Smooth muscle cell (in vitro differentiated cells): Measurements from ENCODE around the gene ADAM19. TPM values are rescaled to one million over a fixed set of nuclear protein-coding genes. Genes with fewer than 3 reads are reported as not detected.

Experiments used
- DNase-seq: peaks from one replicate; lab custom pipeline; 2025; ENCODE audit not compliant: unreplicated experiment; lab: John Stamatoyannopoulos, UW
- H2AFZ ChIP-seq: fragments of 200-600 bp; sonication (generic); 2 replicates; pipeline ENCODE4 v1.6.0; 2016; ENCODE audit warnings: antibody characterized with exemption, low read depth, mild to moderate bottlenecking
- H3F3A ChIP-seq: fragments of 200-600 bp; sonication (generic); 2 replicates; pipeline ENCODE4 v1.6.0; 2017; ENCODE audit warnings: antibody characterized with exemption, low read depth
- H3K27ac ChIP-seq: fragments of 200-600 bp; sonication (generic); 2 replicates; pipeline ENCODE4 v1.5.1; 2016; ENCODE audit warnings: low read depth, mild to moderate bottlenecking
- H3K27me3 ChIP-seq: fragments of 200-600 bp; sonication (generic); 2 replicates; pipeline ENCODE4 v1.6.1; 2016; ENCODE audit warnings: low read depth, mild to moderate bottlenecking
- H3K36me3 ChIP-seq: fragments of 200-600 bp; sonication (generic); 2 replicates; pipeline ENCODE4 v1.5.1; 2016; ENCODE audit warnings: low read depth
- H3K4me1 ChIP-seq: fragments of 200-600 bp; sonication (generic); 2 replicates; pipeline ENCODE4 v1.5.1; 2016; ENCODE audit warnings: low read depth
- H3K4me2 ChIP-seq: fragments of 200-600 bp; sonication (generic); 2 replicates; pipeline ENCODE4 v1.6.0; 2016; ENCODE audit warnings: mild to moderate bottlenecking
- H3K4me3 ChIP-seq: fragments of 200-600 bp; sonication (generic); 2 replicates; pipeline ENCODE4 v1.5.1; 2016; ENCODE audit warnings: mild to moderate bottlenecking
- H3K79me2 ChIP-seq: fragments of 200-600 bp; sonication (generic); 2 replicates; pipeline ENCODE4 v1.6.0; 2016; ENCODE audit warnings: low read depth, mild to moderate bottlenecking
- H3K9ac ChIP-seq: fragments of 200-600 bp; sonication (generic); 2 replicates; pipeline ENCODE4 v1.6.0; 2016; ENCODE audit warnings: low read depth
- H3K9me3 ChIP-seq: fragments of 200-600 bp; sonication (generic); replicated peaks from 2 replicates; pipeline ENCODE4 v1.5.1; 2016; ENCODE audit warnings: low read depth
- H4K20me1 ChIP-seq: fragments of 200-600 bp; sonication (generic); 2 replicates; pipeline ENCODE4 v1.6.0; 2016; ENCODE audit warnings: low read depth
- CTCF ChIP-seq: fragments of 200-600 bp; sonication (generic); IDR thresholded peaks from 2 replicates; pipeline ENCODE4 v1.5.1; 2017; ENCODE audit warnings: borderline replicate concordance, mild to moderate bottlenecking, antibody characterized with exemption; ENCODE audit not compliant: insufficient read depth, poor library complexity, severe bottlenecking
- WGBS: methylation state at CpG from one replicate; pipeline ENCODE4 v1.1.7; 2016; ENCODE audit warnings: low lambda C conversion rate; 5-methylcytosine and 5-hydroxymethylcytosine counted together
- polyA plus RNA-seq: library from polyadenylated mRNA; unstranded; fragments of >200 nt; fragmentation: Nextera tagmentation; extraction: Ambion mirVana; gene quantifications from 2 replicates; pipeline ENCODE4 v1.2.1, GENCODE V29; 2016
- total RNA-seq: library from RNA; depleted of rRNA; stranded (reverse); fragments of >200 nt; gene quantifications from 2 replicates; pipeline ENCODE4 v1.2.3, GENCODE V29; 2014

ADAM19 gene
- total and polyA plus RNA-seq, 2 experiments from 2014 or later: 62.2 to 112 TPM

- no peak for TF ChIP-seq CTCF
- no peak for DNase-seq
- WGBS: 96% methylated on average over 7 of the region's 7 CpGs
- Histone ChIP-seq H2AFZ (no peak overlapping the region), H3K9ac (no peak overlapping the region), H3F3A (no peaks in the 10 kb centered on the region), H3K27ac (no peak overlapping the region), H3K27me3 (no peaks in the 10 kb centered on the region), H3K4me1 (no peaks in the 10 kb centered on the region), H3K4me2 (no peak overlapping the region), H4K20me1 (peaks cover 21% of the 10 kb centered on the region), H3K36me3 (peaks cover 9% of the 10 kb centered on the region), H3K9me3 (no peaks in the 10 kb centered on the region), H3K4me3 (no peak overlapping the region), H3K79me2 (no peaks in the 10 kb centered on the region)
Observed at GRCh38 chr5:157481666-157482065, 93.9 kb downstream of the ADAM19 start.

GRCh38 chr5:157481265-157481664, 94.3 kb downstream of the ADAM19 start:
- Histone ChIP-seq H3K4me2 (no peak overlapping the region), H3K9me3 (no peaks in the 10 kb centered on the region), H2AFZ (no peak overlapping the region), H3K79me2 (no peaks in the 10 kb centered on the region), H3K4me3 (no peak overlapping the region), H3K4me1 (no peaks in the 10 kb centered on the region), H3K27me3 (no peaks in the 10 kb centered on the region), H3K27ac (no peak overlapping the region), H3K9ac (no peak overlapping the region), H3K36me3 (peaks cover 9% of the 10 kb centered on the region), H4K20me1 (peaks cover 21% of the 10 kb centered on the region), H3F3A (no peaks in the 10 kb centered on the region)
- no peak for TF ChIP-seq CTCF
- WGBS: 92% methylated on average over 4 of the region's 4 CpGs
- no peak for DNase-seq

DNA sequence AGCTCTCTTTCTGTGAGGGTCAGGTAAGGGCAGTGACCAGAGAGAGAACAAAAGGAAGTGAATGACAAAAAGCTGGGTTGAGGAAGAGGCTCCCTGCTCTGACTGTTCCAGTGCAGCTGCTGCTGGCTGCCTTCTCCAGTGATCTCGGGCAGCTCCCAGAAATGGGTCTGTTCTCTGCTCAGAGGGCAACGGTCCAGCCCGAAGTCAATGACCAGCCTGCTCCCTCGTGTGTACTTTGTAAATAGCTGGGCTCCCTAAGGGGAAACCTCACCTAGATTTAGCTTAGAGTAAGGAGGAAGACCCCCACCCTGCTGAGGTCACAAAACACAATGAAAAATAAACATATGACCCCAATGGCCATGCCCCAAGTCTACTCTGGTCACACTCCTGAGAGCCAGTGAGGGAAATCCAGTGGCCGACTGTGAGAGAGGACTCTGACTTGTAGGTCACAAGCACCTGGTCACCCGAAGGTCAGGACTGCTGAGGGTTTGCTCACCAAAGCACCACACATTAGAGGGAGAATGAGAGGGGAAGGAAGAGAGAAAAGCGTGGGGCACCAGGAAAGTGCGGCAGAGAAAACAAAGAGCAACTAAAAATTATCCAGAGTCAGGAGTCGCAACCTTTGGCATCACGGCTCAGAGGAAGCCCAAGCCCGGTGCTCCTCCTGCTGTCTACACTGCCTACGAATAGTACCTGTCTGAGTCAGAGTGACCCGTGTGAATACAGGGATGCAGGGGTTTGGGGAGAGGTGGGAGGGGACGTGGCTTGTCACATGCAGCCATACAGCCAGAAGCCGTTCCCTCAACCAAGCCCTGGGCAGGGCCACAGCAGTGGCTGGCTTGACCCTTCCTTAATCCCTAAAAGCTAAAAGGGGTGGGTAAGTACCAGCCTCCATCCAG, 95.7 kb downstream of the ADAM19 start:
- Histone ChIP-seq H3K79me2 (no peaks in the 10 kb centered on the region), H3K4me1 (no peaks in the 10 kb centered on the region), H4K20me1 (peaks cover 7% of the 10 kb centered on the region), H3K9me3 (no peaks in the 10 kb centered on the region), H3K9ac (no peak overlapping the region), H3K27ac (no peak overlapping the region), H3K4me2 (no peak overlapping the region), H2AFZ (no peak overlapping the region), H3K27me3 (no peaks in the 10 kb centered on the region), H3K4me3 (no peak overlapping the region), H3F3A (no peaks in the 10 kb centered on the region), H3K36me3 (peaks cover 9% of the 10 kb centered on the region)
- no peak for DNase-seq
- WGBS: 94% methylated on average over 15 of the region's 15 CpGs
- TF ChIP-seq CTCF: no peak

DNA sequence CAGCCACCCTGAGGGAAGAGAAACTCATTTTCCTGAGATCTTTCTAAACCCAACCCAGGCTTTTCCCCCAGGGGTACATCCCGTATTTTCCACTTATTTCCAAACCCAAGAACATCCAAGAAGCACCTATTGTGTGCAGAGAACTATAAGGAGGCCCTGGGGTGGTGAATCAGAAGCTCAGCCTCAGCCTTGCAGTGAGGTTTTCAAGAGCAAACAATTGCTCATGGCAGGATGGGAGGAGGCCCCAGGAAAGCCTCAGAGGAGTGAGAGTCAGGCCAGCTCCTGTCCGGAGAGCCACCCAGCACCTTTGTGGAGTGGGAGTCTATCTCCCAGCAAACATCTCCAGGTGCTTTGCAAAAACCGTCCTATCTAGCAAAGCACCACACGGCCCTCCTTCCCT, 96.4 kb downstream of the ADAM19 start:
- no peaks in the 10 kb centered on the region for H3K27me3 ChIP-seq
- TF ChIP-seq CTCF: no peak
- H2AFZ ChIP-seq: no peak overlapping the region
- no peaks in the 10 kb centered on the region for H3K4me1 ChIP-seq
- H3F3A ChIP-seq: no peaks in the 10 kb centered on the region
- no peaks in the 10 kb centered on the region for H3K9me3 ChIP-seq
- H4K20me1 ChIP-seq: no peaks in the 10 kb centered on the region
- H3K27ac ChIP-seq: no peak overlapping the region
- H3K79me2 ChIP-seq: no peaks in the 10 kb centered on the region
- no peak for DNase-seq
- H3K36me3 ChIP-seq: peaks cover 9% of the 10 kb centered on the region
- H3K4me3 ChIP-seq: no peak overlapping the region
- no peak overlapping the region for H3K4me2 ChIP-seq
- 93% methylated on average over 4 of the region's 4 CpGs for WGBS
- no peak overlapping the region for H3K9ac ChIP-seq
